NCI-H1048 (cell line): ENCODE data around the gene HUS1.
"Not testable (repeated sequence)": the region's sequence is repeated elsewhere in the genome, so short reads cannot be mapped to it uniquely, and the experiment has no call there.

Experiments
- DNase-seq: peaks from one replicate; lab custom pipeline; 2025; lab: John Stamatoyannopoulos, UW

The HUS1 gene

GRCh38 chr7:47979145-47979831, at the start of gene HUS1:
TSS of gene HUS1 (minus strand) at chr7:47979615. CDS start at chr7:47979519, 96 bp downstream.
- DNase-seq: peak; percentile 61

DNA sequence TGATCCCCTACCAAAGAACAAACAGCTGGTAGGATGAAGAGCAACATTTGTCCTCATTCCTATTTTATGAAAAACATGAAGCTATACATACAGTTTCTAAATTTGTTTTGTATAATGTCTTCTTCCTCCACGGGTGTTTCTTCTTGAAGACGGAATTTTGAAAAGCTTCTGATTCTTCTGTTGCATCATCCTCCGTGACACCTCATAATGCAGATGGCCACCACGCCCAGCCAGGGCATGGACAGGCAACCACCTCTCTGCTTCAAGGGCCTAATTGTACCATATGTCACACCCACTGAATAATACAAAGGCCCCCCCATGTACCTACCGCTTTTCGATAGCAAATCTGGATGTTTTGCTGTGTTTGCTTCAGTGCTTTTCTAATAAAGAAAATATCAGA, 49.5 kb upstream of the HUS1 start, which contains the start of gene SUN3:
SUN3 (minus strand) TSS at position 170 of the 400 bp plus-strand sequence; CDS start at position 1, 169 bp downstream.
- no peak for DNase-seq

GRCh38 chr7:48025624-48026023, 46.2 kb upstream of the HUS1 start:
- no peak for DNase-seq

GRCh38 chr7:48017674-48018073, 38.3 kb upstream of the HUS1 start:
- DNase-seq: no peak

- DNase-seq: no peak
Measured at GRCh38 chr7:48016641-48017040, 37.2 kb upstream of the HUS1 start.

DNA sequence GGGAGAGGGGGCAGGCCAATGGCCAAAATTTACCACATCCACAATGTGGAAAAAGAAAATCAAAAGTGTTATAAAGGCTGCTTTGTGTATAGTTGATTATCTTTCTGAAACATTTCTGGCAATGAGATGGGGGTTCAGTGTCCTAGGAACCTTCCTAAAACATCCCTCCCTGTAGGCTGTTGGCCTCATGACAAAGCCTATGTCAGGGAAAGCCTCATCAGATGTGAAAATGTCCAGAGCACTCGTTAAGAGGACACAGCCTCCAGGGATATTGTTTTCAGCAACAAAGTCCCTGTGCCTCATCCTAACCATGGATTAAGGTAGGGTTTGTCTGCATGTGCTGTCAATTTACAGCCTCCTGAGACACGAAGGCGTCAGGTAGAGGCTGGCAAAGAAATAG, 32.5 kb upstream of the HUS1 start:
- no peak for DNase-seq

- no peak for DNase-seq
Measured at GRCh38 chr7:48011323-48011722, 31.9 kb upstream of the HUS1 start.

DNA sequence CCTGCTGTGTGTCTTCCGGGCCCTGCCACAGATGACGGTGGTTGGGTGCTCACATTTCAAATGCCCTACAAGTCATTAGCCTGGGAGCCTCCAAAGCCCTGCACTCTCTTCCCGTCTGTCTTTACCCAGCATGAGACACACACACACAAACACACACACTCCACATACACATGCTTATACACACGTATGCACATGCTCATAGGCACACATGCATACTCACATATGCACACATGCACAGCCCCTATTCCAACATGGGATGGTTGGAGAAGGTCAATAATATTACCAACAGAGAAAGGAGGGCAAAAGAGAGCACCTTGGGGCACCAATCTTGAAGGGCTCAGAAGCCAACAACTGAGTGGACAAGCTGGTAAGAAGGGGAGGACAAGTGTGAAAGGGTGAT, 30.5 kb upstream of the HUS1 start:
- DNase-seq: no peak

GRCh38 chr7:48009257-48009656, 29.8 kb upstream of the HUS1 start:
- no peak for DNase-seq

DNA sequence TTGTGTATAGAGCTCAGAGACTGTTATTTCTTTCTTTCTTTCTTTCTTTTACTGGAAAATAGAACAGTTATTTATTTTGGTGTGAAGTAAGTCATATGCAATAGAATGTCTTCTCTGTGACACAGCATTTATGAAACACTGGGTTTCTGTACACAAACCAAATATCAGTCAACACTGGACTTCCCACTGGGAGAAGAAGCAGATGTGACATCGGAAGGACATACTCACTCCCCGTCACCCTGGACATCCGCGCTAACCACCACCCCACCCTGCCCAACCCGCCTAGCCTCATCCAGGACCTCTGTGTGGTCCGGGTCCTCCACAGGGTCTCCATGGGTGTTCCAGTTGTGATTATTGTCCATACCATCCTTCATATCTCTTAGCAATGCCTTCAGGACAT, 27.5 kb upstream of the HUS1 start:
- DNase-seq: no peak

GRCh38 chr7:48004638-48005037, 25.2 kb upstream of the HUS1 start:
- no peak for DNase-seq

- no peak for DNase-seq
Measured at GRCh38 chr7:48004032-48004431, 24.6 kb upstream of the HUS1 start.

GRCh38 chr7:48000164-48000563, 20.7 kb upstream of the HUS1 start:
- not testable (repeated sequence) for DNase-seq

- no peak for DNase-seq
Measured at GRCh38 chr7:47999413-47999812, 20.0 kb upstream of the HUS1 start.

GRCh38 chr7:47992446-47992845, 13.0 kb upstream of the HUS1 start:
- no peak for DNase-seq

- no peak for DNase-seq
Measured at GRCh38 chr7:47991741-47992311, 12.4 kb upstream of the HUS1 start.

GRCh38 chr7:47991270-47991669, 11.9 kb upstream of the HUS1 start:
- no peak for DNase-seq

- DNase-seq: no peak
Measured at GRCh38 chr7:47990592-47990991, 11.2 kb upstream of the HUS1 start.

GRCh38 chr7:47989607-47990400, 10.4 kb upstream of the HUS1 start:
- not testable (repeated sequence) for DNase-seq

DNA sequence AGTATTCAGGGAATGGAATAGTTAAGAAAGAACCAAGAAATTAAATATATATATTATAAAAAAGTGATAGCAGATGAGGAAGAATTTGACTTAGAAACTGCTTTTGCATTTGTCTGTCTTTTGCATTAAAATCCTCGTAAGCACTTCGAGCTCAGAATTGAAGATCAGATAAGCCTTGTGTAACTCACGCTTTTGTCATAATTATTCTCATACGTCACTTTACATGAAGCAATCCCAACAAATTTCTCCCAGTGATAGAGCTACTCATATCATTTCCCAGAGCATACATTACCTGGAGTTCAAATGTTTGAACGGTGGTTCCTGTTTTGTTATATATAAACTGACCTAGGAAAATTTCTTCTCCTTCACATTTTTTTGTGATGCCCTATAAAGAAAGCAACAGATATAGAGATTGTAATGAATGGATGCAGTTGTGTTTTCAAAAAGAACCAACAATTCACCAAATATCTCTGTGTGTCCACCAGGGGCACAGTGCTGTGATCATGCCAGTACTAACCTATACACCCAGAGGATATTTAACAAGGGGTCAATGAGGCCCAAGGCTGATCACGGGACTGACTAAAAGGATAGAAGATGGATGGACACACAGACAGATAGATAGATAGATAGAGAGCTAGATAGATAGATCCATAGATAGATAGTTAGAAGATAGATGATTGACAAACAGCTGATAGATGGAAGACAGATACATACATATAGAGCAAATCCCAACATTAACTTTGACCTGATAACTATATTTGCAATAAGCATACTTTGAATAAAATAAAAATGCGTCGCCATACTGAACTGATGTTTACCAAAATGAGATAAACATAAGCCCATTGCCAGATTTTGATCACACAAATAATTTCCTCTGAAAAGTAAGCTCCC, 9.3 kb upstream of the HUS1 start:
- DNase-seq: no peak

DNA sequence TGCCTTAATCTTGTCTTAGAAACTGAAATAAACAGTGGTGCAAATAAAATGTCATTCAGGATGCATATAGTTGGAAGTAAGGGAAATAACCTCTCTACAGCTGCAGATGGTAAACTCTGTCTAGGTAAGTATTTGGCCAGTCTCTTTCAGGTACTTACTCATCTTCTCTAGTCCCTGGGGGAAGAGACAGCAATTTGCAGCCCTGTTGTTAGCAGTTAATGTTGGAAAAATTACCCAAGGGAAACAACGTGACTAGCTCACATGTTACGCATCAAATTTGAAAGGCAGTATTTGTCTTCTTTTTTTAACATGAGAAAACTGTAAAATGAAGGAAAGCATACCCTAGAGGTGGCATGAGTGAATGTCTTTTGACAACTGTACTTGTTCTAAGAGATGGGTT, 3.2 kb upstream of the HUS1 start:
- DNase-seq: no peak

- not testable (repeated sequence) for DNase-seq
Measured at GRCh38 chr7:47980648-47981047, 1.2 kb upstream of the HUS1 start.
